ENCODE data around the gene DENND5A.
"Not testable (repeated sequence)": the region's sequence is repeated elsewhere in the genome, so short reads cannot be mapped to it uniquely, and the experiment has no call there.

Gene DENND5A

DNA sequence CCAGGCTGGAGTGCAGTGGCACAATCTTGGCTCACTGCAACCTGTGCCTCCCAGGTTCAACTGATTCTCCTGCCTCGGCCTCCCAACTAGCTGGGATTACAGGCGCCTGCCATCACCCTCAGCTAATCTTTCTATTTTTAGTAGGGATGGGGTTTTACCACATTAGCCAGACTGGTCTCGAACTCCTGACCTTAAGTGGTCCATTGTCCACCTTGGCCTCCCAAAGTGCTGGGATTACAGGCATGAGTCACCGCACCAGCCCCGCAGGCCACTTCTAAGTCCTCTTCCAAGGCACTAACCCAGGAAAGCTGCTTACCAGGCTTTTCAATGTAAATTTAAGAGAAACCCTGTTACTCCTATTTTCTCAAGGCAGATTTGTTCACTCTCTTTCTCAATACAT, 50.4 kb downstream of the DENND5A start:
- DNase-seq, result no peak

DNA sequence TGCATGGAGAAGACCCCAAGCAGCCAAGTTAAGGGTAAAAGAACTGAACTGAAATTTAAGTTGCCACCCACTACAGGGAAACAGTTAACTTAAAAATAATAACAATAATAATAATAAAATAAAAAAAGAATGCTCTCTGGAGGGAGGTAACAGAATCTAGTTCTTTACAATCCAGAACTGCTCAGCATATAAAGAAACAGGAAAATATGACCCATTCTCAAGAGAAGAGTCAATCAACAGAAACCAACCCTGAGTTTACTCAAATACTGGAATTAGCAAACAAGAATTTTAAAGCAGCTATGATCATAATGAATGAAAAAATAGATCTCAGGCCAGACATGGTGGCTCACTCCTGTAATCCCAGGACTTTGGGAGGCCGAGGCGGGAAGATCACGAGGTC, 53.8 kb downstream of the DENND5A start:
- DNase-seq, result no peak

DNA sequence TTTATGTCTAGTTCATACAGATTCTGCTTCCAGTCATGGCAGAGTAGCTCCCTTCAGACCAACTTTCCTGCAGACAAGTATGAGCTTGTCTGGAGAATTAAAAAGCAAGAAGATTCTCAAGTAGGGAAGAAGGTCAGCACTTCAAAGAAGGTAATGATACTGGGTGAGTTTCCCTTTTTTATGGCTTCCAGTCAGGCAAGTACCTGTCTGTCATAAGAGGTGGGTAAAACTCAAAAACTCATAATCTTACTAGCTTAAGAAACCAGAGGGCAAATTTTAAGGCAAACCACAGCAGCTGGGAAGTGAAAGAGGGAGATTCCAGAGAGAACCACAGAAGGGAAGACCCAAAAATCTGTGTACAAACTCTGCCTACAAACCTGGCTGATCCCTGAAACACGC, 54.2 kb downstream of the DENND5A start:
- DNase-seq, result no peak

DNA sequence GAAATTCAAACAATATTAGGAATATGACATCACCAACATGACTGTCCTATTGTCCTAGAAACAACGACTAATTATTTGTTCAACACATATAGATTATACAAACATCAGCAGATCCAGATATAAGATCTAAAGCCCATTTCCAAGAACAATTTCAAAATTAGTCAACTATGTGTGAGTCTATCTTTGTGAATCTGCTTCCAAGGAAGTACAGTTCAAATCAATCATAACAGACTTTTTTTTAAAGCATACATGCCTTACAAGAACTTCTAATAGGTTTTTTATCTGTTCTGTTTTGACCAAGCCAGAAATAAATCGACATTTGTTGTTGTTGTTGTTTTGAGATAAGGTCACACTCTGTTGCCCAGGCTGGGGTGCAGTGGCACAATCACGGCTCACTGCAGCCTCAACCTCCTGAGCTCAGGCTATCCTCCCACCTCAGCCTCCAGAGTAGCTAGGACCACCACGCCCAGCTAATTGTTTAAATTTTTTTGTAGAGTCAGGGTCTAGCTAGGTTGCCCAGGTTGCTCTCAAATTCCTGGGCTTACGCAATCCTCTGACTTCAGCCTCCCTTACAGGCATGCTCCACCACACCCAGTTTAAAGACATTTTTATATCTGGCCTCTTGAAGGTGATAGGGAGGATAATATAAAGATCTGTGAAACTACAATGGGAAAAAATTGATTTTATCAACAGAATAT, 54.8 kb downstream of the DENND5A start:
- no peak for DNase-seq

DNA sequence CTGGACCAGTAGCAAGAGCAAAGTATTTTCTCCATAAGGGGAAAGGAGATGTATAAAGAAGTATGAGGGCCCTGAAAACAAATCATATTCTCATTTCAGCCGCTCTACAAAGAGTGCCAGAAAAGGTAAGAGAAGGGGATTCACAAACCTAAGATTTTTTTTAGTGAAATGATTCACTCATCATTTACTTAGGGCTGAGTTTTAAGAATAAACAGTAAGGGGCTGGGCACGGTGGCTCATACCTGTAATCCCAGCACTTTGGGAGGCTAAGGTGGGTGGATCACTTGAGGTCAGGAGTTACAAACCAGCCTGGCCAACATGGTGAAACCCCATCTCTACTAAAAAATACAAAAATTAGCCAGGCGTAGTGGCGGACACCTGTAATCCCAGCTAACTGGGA, 55.5 kb downstream of the DENND5A start:
- not testable (repeated sequence) for DNase-seq

DNA sequence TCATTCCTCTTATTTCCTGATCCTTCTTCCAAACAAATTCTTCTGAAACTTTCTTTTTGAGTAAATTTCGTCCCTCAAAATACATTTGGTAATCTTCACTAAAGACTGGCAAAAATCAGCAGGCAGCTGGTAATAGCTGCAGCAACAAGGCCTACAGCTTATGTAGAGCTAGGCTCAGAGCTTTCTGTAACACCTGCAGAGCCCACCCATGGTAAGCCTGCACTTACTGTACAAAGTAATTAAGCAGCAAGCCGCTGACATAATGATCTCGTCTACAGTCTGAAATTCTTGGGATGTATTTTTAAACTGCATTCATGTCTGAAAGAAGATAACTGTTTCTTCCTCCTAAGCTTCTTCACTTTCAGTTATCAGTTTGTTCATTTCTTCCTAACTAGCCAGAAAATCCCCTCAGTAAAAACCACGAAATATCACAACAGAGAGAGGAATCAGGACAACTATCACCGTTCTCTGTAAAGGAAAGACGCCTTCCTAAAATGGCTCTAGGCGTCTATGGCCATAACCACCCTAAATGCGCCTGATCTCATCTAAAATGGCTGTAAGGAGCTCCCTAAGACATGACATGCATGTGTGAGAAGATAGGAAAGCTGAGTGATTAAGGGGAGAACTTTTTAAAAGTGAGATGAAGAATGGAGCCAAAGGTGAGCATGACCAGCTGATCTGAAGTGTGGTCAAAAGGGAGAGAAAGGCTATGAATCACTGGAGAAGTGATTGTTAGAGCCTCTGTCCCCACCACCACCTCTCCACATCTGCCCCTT, 56.2 kb downstream of the DENND5A start:
- no peak for DNase-seq

DNA sequence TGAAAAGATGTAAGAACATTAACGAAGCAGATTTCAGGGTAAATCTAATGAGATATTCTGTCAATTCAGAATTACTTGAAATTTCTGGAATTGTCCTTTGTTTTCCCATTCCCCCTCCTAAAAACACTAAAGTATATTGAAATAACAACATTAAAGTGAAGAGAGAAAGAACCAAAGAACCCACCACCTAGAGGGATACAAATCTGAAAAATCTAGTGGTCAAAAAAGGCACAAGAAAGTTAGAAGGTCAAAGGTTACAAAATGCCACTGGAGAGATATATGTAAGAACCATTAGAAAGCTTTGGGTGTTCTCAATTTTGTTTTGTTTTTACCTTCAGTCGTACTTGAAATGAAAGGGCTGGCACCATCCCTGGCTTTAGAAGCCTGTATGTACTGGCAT, 57.9 kb downstream of the DENND5A start:
- no peak for DNase-seq

DNA sequence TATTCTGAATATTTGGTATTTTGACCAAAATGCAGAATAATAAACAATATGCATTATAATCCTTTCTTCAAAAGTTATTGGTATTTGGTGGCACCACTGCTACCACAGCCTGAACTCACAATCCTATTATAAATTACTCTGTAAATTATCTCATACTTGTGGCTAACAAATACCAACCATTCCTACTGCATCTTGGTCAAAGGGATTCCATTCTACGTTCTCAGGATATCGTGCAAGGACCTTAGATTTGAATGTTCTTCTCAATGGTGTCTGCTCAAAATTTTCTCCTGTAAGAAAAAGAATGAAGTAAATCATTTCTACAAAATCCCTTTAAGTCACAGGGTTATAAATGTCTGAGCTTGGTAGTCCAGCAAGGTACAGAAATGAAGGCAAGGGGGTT, 58.7 kb downstream of the DENND5A start:
- no peak for DNase-seq

DNA sequence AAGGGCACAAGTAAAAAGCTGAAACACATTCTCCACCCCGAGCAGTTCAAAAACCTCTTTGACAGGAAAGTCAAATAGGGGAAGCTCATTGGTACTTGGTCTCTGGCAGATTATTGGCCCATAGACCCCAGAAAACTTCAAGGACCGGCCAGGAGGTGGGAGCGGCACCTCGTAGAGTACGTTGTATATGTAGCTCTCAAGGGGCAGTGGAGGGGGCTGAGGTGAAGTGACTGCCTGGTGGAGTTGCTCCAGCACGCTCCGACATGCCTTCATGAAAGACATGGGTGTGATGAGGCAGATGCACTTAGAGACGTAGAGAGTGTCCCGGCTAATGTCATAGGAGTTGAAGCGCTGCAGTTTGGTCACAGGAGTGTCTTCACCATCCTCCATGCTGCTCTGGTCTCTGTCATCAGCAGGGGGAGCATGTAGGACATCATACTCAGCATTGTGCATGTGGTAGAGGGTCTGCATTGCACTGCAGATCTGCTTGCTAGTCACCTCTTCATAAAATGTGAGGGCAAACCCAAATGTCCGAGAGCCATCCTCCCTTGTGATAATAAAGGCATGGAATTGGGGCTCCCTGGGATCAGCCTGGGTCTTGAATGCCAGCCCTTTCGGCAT, 61.3 kb downstream of the DENND5A start:
- peak in 22 of 58 donors; percentile 2 to 52 (median 26) for DNase-seq

DNA sequence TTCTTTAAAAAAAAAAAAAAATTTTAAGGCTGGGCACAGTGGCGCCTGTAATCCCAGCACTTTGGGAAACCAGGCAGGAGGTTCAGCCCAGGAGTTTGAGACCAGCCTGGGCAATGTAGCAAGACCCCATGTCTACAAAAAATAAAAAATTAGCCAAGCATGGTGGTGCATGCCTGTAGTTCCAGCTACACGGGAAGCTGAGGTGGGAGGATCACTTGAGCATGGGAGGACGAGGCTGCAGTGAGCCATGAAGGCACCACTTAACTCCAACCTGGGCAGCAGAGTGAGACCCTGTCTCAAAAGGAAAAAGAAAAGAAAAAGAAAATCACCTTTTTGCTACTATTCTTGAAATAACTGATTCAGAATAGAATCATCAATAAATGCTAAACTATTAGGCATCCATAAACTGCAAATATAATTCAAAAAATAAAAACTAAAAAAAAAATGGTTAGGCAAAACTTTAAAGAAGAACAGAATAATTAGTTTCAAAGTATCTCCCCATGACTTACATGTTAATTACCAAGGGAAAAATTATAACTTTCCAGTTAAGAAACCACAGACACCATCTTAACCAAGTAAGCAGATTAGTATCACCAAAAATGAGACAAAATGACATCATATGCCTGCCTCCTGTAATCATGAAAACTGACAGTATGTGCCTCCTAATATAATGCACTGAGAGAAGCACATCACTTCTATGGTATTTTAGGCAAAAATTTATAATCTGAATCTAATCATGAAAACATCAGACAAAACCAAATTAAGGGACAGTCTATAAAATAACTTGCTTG, 63.6 kb downstream of the DENND5A start:
- DNase-seq, result no peak

DNA sequence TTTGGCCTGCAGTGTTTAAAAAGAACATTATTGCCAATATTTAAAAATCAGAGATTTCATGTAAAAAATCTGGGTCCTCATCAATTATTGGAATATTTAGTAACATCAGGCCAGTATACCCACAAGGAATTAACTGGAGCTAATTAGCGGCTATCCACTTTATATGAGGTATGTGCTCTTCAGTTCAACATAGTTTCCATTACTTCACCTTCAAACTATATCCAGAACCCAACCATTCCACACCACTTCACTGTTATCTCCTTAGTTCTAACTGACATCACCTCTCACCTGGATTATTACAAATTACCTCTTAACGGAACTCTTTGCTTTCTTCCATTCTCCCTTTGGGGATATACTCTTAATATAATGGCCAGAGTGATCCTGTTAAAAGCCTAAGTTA, 64.7 kb downstream of the DENND5A start:
- no peak for DNase-seq

DNA sequence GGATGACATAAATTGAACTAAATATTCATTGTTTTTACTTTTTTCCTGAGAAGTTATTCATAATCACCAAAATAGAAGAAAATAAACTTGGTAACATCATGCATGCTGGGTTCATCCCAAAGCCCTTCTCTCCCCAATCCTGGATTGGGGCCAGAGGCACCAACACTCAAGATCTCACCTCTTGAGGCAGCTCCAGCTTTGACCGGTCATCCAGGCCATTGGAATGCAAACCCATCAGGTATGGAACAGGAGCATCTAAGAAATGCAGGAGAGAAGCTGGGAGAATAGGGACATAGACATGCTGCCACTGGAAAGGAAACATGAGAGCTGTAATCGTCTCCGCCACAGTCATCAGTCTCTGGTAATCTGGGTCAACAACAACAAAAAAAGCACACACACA, 71.8 kb downstream of the DENND5A start:
- DNase-seq, result no peak

DNA sequence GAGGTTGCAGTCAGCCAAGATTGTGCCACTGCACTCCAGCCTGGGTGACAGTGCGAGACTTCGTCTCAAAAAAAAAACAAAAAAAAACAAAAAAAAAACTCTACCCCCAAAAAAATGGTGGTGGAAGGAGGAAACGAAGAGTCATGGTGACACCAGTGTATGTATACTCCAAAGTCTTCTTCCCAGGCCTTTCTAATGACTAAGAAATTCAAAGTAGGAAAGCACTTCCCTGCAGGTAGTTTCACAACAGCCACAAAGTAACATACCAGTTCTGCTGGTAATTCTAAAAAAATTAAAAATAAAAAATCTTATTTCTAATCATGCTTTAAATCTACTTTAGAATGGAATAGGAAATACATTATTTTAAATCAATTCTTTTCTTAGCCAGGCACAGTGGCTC, 72.6 kb downstream of the DENND5A start:
- DNase-seq, result no peak

DNA sequence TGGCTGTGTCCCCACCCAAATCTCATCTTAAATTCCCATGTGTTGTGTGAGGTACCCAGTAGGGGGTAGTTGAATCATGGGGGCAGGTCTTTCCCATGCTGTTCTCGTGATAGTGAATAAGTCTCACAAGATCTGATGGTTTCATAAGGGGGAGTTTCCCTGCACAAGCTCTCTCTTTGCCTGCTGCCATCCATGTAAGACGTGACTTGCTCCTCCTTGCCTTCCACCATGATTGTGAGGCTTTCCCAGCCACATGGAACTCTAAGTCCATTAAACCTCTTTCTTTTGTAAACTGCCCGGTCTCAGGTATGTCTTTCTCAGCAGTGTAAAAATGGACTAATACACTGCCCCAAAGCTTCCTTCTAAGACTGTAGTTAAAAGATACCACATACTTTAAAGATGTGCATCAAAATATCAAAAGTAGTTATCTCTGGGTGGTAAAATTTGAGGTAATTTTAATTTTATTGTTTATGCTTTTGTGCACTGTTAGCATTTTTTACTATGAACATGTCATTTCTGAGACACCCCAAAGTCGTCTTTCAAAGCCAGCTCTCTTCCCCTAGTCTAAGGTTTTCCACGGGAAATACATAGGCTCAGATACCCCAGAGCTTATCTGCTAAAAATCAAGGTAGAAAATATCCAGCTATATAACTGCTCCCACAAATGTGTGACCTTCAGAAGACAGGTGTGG, 74.7 kb downstream of the DENND5A start:
- DNase-seq, result not testable (repeated sequence)

DNA sequence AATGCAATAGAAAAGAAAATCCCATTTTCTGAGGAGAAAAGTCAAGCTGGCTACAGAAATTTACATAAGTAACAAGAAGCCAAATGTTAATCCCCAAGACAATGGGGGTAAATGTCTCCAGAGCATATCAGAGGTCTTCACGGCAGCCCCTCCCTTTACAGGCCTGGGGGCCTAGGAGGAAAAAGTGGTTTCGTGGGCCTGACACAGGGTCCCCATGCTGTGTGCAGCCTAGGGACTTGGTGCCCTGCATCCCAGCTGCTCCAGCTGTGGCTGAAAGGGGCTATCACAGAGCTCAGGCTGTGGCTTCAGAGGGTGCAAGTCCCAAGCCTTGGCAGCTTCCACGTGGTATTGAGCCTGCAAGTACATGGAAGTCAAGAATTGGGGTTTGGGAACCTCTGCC, 76.3 kb downstream of the DENND5A start:
- DNase-seq, result not testable (repeated sequence)

DNA sequence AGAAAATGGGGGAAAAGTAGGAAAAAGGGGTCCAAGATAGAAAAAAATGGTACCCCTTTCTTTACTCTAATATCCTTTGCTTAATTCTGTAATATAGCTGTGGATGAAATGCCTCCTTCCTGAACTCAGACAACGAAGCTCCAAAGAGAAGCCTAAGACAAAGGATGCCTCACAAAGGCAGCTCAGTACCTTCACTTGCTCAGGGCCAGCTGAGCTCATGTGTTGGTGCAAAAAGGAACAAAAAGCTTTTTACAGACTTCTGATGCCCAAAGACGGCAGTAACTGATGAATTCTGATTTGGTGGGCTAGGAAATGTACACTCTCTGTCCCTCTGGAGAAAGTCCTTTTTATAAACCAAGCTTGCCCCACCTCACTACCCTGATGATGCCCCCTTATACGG, 77.5 kb downstream of the DENND5A start:
- DNase-seq, result peak in 9 of 58 donors; percentile 12 to 61 (median 21)

DNA sequence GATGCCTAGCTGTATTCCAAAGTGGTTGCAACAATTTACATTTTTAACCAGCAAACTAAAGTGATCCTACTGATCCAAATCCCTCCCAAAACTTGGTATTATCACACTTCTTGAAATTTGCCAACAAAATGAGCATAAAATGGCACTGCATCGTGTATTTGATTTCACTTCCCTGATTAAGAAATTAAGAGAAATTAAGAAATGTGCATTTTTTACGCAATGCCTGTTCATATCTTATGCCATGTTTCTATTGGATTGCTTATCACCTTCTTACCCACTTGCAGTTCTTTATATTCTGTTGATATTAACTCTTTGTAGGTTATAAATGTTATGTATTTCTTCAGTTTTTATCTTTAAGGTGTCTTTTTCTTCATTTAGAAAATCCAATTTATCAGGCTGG, 80.6 kb downstream of the DENND5A start:
- DNase-seq, result no peak

DNA sequence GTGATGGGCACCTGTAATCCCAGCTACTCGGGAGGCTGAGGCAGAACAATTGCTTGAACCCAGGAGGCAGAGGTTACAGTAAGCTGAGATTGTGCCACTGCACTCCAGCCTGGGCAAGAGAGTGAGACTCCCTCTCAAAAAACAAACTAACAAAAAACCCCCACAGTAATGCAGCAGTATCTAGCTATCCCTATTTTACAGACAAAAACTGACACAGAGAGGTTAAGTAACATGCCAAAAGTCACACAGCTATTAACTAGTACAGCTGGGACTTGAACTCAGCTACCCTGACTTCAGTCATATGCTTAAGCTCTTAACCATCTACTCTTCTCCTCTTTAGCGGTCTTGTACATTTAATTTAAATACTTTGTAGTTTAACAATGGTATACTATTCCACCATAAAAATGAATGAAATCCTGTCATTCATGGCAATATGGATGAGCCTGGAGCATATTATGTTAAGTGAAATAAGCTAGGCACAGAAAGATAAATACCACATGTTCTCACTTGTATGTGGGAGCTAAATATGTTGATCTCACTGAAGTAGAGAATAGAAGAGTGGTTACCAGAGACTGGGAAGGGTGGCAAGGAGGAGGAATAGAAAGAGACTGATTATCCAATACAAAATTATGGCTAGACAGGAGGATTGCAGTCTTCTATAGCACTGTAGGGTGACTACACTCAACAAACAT, 82.8 kb downstream of the DENND5A start:
- no peak for DNase-seq

DNA sequence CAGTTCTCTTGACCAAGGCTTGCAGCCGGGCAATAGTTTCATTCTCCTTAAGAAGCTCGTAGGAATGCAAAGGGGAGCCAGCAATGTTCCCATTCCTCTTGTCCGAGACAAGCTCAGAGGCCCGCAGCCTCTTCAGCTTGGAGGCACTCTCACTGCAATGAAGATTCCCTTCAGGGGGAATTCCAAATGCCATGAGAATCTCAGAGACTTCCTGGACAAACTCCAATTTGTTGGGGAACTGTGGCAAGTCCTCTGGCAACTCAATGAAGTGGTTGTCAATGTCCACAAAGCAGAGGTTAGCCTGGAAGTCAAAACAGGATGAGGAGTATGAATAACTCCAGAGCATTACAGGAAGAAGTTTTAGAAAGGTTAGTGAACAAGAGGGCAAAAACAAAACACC, 84.4 kb downstream of the DENND5A start:
- DNase-seq, result no peak

DNA sequence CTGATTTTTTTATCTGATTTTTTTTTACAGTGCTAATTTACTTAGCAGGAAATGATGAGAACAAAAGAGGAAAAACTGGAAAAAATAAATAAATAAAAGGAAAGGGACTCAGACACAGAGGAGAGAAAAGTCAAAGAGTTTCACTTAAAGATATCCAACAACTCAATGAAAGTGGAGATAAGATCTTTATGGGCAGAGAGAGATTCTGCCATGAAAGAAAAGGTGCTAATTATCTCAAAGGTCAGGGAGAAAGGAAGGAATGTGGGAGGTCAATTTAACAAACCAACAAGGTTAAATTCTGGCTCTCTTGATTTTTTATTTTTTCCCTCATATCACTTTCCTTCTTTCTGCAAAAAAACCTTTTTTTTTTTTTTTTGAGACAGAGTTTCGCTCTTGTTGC, 86.0 kb downstream of the DENND5A start:
- no peak for DNase-seq

DNA sequence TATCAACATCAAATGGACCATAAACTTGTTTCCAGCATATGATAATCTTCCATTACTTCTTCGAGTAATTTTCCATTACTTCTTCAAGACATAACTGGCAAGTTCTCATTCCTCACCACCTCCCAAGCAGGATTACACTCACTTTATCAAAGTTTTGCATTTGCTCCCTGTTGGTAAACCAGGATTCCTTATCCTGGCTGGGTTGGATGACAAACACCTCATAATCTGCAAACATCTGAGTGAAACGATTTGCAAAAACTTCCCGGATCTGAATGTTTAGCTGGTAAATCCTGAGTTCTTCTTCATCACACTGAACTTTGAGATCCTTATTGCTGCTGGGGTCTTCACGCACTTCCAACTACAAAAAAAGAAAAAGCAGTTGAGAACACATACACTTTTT, 86.4 kb downstream of the DENND5A start:
- no peak for DNase-seq
